Measurements from ENCODE around the gene CCDC69.

Gene CCDC69

GRCh38 chr5:151140686-151141459 is 83.0 kb downstream of the CCDC69 start:
- DNase-seq: no peak

- no peak for DNase-seq
These were observed 84.2 kb downstream of the CCDC69 start for GRCh38 chr5:151139646-151140045.

- no peak for DNase-seq
These were observed 84.9 kb downstream of the CCDC69 start for GRCh38 chr5:151139015-151139414.

DNA sequence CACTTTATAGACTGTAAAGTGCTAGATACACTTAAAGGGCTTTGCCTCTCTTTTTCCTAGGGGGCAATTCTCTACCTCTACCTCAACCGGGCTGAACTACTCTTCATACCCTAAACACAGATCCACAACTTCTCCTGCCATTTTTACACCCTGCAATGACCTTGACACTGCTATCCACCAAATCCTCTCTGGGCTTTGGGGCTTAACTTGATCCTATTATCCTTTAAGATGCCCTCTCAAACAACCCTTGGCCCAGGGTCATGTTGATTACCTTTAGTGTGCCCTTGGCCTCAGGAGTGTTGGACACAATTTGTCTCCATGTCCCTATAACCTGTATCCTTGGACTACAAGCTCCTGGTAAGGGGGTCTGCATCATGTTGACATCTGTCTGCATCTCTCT is 85.8 kb downstream of the CCDC69 start:
- DNase-seq: no peak

DNA sequence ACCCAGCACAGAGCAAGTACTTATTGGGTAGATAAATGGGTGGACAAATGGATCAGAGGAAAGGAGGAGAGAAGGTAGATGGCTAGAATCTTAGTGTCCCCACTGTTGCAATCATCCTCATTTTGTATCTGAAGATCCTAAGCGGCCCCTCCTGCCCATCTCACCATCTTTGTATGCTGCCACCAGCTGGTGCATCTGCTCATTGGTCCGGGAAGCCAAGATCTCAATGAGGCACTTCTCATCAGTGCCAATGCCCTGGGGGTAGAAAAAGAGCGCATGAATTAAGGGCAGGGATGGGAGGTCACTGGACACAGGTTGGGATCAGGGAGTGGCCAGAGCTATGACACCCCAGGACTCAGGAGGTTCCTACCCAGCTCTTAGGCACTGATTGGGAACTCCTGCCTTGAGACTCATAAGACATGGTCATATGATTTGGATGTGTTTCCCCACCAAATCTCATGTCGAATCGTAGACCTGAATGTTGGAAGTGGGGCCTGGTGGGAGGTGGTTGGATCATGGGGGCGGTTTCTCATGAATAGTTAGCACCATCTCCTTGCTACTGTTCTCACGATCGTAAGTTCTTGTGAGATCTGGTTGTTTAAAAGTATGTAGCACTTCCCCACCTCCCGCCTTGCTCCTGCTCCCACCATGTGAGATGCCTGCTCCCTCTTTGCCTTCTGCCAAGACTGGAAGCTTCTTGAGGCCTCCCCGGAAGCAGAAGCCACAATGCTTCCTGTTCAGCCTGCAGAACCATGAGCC is 86.6 kb downstream of the CCDC69 start:
- no peak for DNase-seq

DNA sequence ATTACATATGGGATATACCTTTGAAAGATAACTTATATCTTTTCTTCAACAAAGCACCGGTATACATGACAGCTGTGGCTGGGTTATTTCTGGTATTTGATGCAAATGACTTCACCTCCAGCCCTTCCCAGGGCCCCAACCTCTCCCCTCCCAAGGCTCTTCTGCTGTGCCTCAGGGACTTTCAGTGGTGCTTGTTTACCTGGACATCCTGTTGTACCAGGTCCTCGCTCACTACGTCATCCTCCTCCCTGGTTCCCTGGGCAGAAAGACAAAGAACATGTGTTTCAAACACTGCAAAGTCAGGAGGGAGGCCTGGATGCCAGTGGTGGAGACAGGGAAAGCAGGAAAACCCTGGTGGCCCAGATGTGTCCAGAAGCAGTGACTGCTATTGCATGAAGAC is 89.7 kb downstream of the CCDC69 start:
- DNase-seq: no peak

DNA sequence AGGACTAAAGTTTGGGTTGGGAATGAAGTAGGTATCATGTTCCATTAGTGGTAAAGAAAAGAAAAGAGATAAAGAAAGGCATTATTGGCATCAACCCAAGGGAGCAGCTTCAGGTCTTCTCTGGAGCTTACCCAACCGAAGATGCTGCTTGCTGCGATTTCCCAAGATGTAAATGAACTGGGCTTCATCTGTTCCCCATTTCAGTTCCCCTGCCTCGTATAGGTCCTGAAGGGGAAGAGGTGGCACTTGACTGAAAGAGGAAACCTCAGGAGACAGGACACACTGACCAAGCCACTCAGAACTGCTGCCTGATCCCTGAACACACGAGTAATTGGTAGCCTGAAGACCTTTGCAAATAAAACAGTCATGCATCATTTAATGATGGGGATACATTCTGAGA is 90.9 kb downstream of the CCDC69 start:
- no peak for DNase-seq

Measured in right kidney (tissue), 1 donor.